WI38 (cell line): ENCODE measurements around the gene SGMS2.

ENCODE experiments used
- H3K4me3 ChIP-seq: 2 replicates; pipeline ENCODE4 v1.5.1; 2011; ENCODE audit warnings: low read depth, mild to moderate bottlenecking, control low read depth, low read length
- CTCF ChIP-seq: IDR thresholded peaks from 2 replicates; pipeline ENCODE4 v1.5.1; 2012; ENCODE audit warnings: low read depth, mild to moderate bottlenecking, control low read depth, low read length

The SGMS2 gene

DNA sequence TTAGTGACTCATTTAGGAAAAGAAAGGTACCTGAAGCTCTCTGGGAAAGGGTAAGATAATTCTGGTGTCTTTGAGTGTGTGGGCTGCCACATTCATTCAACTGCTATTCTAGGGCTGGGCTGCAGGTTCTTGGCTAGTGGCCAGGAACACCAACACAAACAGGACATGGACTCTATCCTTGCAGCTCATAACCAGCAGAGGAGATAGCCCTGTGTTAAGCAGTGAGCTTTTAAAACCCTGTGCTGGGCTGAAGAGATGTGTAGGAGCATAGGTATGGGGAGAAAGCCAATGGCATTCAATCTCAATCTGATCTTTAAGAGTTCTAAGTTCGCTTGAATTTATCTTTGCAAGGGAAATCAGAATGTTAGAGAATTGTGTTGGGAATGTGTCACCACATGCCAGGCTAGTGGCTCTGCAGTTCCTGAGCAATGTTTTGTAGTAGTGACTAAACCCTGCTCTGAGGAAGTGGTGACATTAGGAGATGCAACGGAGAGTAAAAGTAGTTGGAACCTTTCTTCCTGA, 39.2 kb downstream of the SGMS2 start:
- TF ChIP-seq CTCF, result no peak

GRCh38 chr4:107866726-107867125, 42.0 kb downstream of the SGMS2 start:
- TF ChIP-seq CTCF, result no peak
- H3K4me3 ChIP-seq, result no peak overlapping the region

More for the DNA sequence above, 39.2 kb downstream of the SGMS2 start:
- no peak overlapping the region for H3K4me3 ChIP-seq

- H3K4me3 ChIP-seq, result no peak overlapping the region
- no peak for TF ChIP-seq CTCF
Observed at GRCh38 chr4:107870236-107870635, 45.5 kb downstream of the SGMS2 start.

- TF ChIP-seq CTCF, result no peak
- H3K4me3 ChIP-seq, result no peak overlapping the region
Observed at GRCh38 chr4:107870916-107871786, 46.4 kb downstream of the SGMS2 start.

- no peak for TF ChIP-seq CTCF
- H3K4me3 ChIP-seq, result no peak overlapping the region
Observed at GRCh38 chr4:107874024-107874423, 49.3 kb downstream of the SGMS2 start.

GRCh38 chr4:107876099-107876498, 51.4 kb downstream of the SGMS2 start:
- no peak for TF ChIP-seq CTCF
- no peak overlapping the region for H3K4me3 ChIP-seq

DNA sequence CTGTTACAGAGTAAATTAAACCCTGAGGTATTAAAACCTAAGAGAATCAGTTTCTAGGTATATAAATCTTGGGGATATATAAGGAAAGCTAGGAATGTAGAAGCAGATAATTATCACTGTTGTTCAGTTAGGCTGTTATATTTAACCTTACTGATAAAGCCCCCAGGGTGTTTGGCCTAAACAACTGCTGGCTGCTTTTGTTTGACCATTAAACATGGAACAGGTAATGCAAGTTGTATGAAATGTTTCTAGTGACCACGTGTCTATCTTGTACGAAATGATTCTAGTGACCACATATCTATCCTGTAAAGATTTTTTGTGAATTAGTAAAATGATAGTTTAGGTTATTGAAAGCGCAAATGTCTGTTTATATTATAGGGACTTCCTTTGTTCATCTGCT, 52.6 kb downstream of the SGMS2 start:
- no peak for TF ChIP-seq CTCF
- no peak overlapping the region for H3K4me3 ChIP-seq
